HG02970 (cell line): ENCODE measurements around the gene JOSD1.

Experiments used
- ATAC-seq: cut with Tn5 transposase; IDR thresholded peaks from one replicate; pipeline ENCODE4 v1.9.1; 2021; ENCODE audit warnings: mild to moderate bottlenecking, moderate library complexity, moderate number of reproducible peaks; ENCODE audit not compliant: unreplicated experiment, low FRiP score

JOSD1 gene

GRCh38 chr22:38733724-38734381 is 33.1 kb upstream of the JOSD1 start:
- ATAC-seq: no peak

- ATAC-seq: no peak
Observed at GRCh38 chr22:38733329-38733723, 32.6 kb upstream of the JOSD1 start.

- ATAC-seq: no peak
Observed at GRCh38 chr22:38732251-38732815, 31.6 kb upstream of the JOSD1 start.

GRCh38 chr22:38731703-38732161 is 31.0 kb upstream of the JOSD1 start:
- no peak for ATAC-seq

GRCh38 chr22:38730411-38730871 is 29.7 kb upstream of the JOSD1 start:
- no peak for ATAC-seq

- no peak for ATAC-seq
Observed at GRCh38 chr22:38729946-38730345, 29.2 kb upstream of the JOSD1 start.

- no peak for ATAC-seq
Observed at GRCh38 chr22:38728871-38729796, 28.4 kb upstream of the JOSD1 start.

GRCh38 chr22:38727530-38728451 is 27.0 kb upstream of the JOSD1 start:
- no peak for ATAC-seq

GRCh38 chr22:38727123-38727522 is 26.4 kb upstream of the JOSD1 start:
- no peak for ATAC-seq

- ATAC-seq: no peak
Observed at GRCh38 chr22:38725900-38726655, 25.3 kb upstream of the JOSD1 start.

GRCh38 chr22:38724926-38725571 is 24.3 kb upstream of the JOSD1 start:
- no peak for ATAC-seq

GRCh38 chr22:38724176-38724575 is 23.4 kb upstream of the JOSD1 start:
- ATAC-seq: no peak

- ATAC-seq: no peak
Observed at GRCh38 chr22:38721551-38721950, 20.8 kb upstream of the JOSD1 start.

GRCh38 chr22:38720350-38720749 is 19.6 kb upstream of the JOSD1 start:
- ATAC-seq: no peak

- no peak for ATAC-seq
Observed at GRCh38 chr22:38719196-38719595, 18.5 kb upstream of the JOSD1 start.

- no peak for ATAC-seq
Observed at GRCh38 chr22:38718414-38718813, 17.7 kb upstream of the JOSD1 start.

GRCh38 chr22:38717244-38717643 is 16.5 kb upstream of the JOSD1 start:
- no peak for ATAC-seq

- ATAC-seq: no peak
Observed at GRCh38 chr22:38716826-38717225, 16.1 kb upstream of the JOSD1 start.

GRCh38 chr22:38716271-38716670 is 15.5 kb upstream of the JOSD1 start:
- no peak for ATAC-seq
